ENCODE measurements around the gene EDRF1.

EDRF1 gene

GRCh38 chr10:125762692-125763648 is 43.5 kb downstream of the EDRF1 start:
- no peak for DNase-seq

GRCh38 chr10:125765835-125766234 is 46.3 kb downstream of the EDRF1 start:
- no peak for DNase-seq

- DNase-seq = no peak
Observed at GRCh38 chr10:125766511-125766910, 47.0 kb downstream of the EDRF1 start.

- peak; percentile 7 for DNase-seq
Observed at GRCh38 chr10:125768219-125768855, 48.8 kb downstream of the EDRF1 start.

- no peak for DNase-seq
Observed at GRCh38 chr10:125769175-125769574, 49.7 kb downstream of the EDRF1 start.

GRCh38 chr10:125770844-125771243 is 51.3 kb downstream of the EDRF1 start:
- no peak for DNase-seq

- DNase-seq = no peak
Observed at GRCh38 chr10:125772112-125772863, 52.8 kb downstream of the EDRF1 start.

- DNase-seq = no peak
Observed at GRCh38 chr10:125772864-125773180, 53.3 kb downstream of the EDRF1 start.

GRCh38 chr10:125773687-125774543 is 54.4 kb downstream of the EDRF1 start:
- DNase-seq = peak; percentile 14

- no peak for DNase-seq
Observed at GRCh38 chr10:125774581-125775191, 55.2 kb downstream of the EDRF1 start.

- DNase-seq = no peak
Observed at GRCh38 chr10:125775491-125776106, 56.1 kb downstream of the EDRF1 start, which contains the start of gene MMP21. Gene MMP21 (minus strand): TSS chr10:125775821. CDS start chr10:125775821, 0 bp downstream.

GRCh38 chr10:125777806-125778205 is 58.3 kb downstream of the EDRF1 start:
- DNase-seq = no peak

GRCh38 chr10:125778556-125778955 is 59.0 kb downstream of the EDRF1 start:
- DNase-seq = no peak

GRCh38 chr10:125779403-125780327 is 60.2 kb downstream of the EDRF1 start:
- DNase-seq = no peak

GRCh38 chr10:125781374-125781773 is 61.9 kb downstream of the EDRF1 start:
- DNase-seq = no peak

GRCh38 chr10:125782054-125782453 is 62.5 kb downstream of the EDRF1 start:
- no peak for DNase-seq

GRCh38 chr10:125782616-125783015 is 63.1 kb downstream of the EDRF1 start:
- DNase-seq = peak; percentile 7

GRCh38 chr10:125783408-125783807 is 63.9 kb downstream of the EDRF1 start:
- DNase-seq = no peak

GRCh38 chr10:125783957-125784356 is 64.4 kb downstream of the EDRF1 start:
- no peak for DNase-seq

- no peak for DNase-seq
Observed at GRCh38 chr10:125785791-125786190, 66.3 kb downstream of the EDRF1 start.

All from retina (tissue), 1 donor.